Activated T-helper 9 cell treated with anti-CD3 and anti-CD28 coated beads, Interleukin-2, amount 50 U/mL, for 16 hours (primary cell): Measurements from ENCODE around the gene CZIB.
"Not testable (repeated sequence)": the region's sequence is repeated elsewhere in the genome, so short reads cannot be mapped to it uniquely, and the experiment has no call there.

Source experiments
- DNase-seq: peaks from one replicate; pipeline ENCODE4 v3.0.0-alpha.2; 2020; ENCODE audit warnings: low read depth

CZIB gene

DNA sequence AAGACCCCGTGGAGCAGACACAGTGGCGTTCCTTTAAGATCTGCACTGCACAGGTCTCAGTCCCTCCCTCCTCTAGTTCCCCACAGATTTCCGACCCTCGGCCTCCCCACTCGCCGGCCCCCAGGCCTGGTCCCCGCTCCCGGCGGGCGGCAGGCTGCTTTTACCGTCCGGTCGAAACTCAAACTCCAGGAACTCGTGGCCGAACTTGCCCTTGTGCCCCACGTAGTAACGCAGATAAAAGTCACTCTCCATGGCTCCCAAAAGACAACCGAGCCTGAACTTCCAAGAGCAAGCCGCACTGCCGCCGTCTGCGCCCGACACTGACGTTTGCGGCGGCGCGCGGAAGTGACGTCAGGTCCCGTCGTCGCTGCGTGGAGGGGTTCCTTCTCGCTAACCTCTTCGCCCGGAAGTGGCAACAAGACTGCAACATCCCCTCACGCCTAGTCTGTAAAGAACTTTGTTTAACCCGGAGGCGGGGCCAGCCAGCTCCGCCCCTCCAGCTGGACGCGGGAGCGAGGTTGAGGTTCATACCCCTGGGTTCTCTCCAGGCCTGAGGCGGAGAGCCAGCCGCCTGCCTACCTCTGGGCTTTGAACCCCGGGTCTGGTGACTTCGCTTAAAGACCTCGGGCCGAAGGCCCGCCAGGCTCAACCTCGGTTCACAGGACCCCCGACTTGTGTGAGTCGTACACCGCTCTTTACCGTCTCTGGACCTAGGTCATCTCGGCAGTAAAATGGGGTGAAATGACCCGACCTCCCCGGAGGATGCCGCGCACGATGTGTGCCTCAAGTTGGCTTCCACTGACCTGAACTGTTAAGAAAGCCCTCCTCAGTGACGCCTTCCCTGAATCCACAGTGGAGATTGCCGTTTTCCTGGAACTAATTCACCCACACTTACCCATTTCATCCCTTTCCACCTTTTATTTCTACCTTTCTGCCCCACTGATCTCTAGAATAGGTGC, 18.0 kb upstream of the CZIB start, which contains the start of gene MAGOH:
Gene MAGOH, minus strand, starts transcription at position 322 of the 959 bp plus-strand sequence. Its CDS starts 70 bp downstream, at position 252.
- DNase-seq: peak; percentile 91

DNA sequence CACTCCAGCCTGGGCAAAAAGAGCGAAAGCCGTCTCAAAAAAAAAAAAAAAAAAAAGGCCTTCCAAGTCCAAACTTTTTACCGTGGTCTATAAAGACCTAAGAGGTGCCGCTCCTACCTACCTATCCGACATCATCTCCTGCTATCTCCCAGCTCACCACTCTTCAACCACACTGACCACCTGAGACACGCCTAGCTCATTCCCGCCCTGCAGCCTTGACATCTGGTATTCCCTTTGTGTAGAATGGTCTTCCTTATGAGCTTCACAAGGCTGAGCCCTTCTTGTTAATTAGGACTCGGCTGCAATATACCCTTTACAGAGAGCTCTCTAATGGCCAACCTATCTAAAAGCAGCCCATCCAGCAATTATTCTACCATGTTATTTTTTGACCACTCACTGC, 17.2 kb upstream of the CZIB start:
- DNase-seq: no peak

DNA sequence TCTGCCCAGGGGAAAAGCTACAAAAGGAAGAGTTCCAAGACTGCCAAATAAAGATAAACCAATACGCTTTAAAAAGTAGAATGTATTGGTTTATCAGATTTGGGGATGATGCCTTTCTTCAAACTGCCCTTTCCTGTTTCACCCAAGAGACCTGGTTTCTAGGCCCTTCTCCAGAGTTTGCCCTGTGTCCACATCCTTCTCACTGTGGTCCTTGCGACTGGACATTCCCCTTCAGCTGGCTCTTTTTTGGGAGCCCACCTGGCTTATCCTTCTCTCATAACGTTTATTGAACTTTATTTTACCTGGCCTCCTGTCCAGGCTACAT, 490 bp upstream of the CZIB start:
- no peak for DNase-seq

DNA sequence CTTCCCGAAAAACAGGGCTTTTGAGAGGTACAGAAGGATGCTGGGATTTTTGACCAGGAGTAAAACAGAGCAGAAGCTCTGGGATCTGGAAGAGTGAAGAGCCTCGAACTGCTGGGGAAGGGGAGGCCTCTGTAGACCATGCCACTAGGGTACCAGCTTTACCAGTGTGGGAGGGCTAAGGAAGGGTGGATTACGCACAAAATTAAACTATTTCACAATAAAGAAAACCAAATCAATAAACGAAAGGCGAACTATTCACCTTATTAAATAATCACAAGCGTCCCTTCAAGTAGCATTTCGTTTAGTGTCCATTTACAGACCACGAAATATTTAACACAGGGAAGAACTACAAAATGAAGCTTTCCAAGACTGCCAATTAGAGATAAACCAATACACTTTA, 723 bp downstream of the CZIB start:
- no peak for DNase-seq

DNA sequence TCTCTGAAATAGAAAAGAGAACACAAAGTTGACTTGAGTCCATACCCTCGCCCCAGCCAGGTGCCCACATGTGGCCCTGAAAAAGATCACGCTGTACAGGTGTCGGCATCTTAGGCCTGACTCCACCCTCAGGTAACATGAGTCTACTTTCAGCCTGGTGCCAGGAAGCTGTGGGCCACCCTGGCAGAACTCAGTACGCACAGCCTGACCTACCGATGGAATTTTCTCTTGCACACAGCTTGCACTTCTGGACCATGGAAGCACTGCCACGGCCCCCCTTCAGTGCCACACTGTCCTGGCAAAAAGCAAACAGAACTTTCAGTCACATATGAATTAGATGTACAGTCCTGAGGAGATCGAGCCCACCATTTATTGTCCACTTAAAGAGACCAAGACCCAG, 2.2 kb downstream of the CZIB start:
- no peak for DNase-seq

DNA sequence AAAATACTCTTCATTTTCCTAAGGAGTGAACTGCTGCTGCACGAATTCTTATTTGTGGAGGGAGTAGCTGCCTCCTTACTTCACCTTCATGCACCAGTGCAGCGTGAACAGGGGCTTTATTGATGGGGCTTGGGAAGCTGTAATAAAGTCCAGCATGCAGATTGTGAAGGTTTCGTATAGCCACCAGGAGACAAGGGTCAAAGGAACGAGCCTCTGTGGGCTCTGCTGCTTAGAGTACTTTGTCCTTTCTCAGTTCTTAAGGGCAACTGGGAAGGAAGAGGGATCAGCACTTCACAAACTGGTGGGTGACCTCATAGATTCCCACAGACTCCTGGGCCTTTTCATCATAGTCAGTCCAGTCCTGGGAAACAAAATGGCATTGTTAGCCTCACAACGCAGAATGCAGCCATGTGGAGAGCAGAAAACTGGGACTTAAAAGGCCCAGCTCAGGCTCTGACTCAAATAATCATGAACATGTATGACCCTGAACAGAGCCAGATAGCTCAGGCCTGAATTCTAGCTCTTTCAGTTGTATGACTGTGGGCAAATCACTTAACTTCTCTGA, 6.0 kb downstream of the CZIB start:
- DNase-seq: no peak

DNA sequence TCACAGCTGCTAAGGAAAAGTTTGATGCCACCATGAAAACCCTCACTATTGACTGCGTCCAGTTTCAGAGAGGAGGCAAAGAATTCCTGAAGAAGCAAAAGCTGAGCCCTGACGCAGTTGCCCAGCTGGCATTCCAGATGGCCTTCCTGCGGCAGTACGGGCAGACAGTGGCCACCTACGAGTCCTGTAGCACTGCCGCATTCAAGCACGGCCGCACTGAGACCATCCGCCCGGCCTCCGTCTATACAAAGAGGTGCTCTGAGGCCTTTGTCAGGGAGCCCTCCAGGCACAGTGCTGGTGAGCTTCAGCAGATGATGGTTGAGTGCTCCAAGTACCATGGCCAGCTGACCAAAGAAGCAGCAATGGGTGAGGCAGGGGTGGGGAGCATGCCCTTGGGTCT, 9.5 kb downstream of the CZIB start:
- no peak for DNase-seq

DNA sequence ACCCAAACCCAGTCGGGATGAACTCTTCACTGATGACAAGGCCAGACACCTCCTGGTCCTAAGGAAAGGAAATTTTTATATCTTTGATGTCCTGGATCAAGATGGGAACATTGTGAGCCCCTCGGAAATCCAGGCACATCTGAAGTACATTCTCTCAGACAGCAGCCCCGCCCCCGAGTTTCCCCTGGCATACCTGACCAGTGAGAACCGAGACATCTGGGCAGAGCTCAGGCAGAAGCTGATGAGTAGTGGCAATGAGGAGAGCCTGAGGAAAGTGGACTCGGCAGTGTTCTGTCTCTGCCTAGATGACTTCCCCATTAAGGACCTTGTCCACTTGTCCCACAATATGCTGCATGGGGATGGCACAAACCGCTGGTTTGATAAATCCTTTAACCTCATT, 10.1 kb downstream of the CZIB start:
- DNase-seq: no peak

DNA sequence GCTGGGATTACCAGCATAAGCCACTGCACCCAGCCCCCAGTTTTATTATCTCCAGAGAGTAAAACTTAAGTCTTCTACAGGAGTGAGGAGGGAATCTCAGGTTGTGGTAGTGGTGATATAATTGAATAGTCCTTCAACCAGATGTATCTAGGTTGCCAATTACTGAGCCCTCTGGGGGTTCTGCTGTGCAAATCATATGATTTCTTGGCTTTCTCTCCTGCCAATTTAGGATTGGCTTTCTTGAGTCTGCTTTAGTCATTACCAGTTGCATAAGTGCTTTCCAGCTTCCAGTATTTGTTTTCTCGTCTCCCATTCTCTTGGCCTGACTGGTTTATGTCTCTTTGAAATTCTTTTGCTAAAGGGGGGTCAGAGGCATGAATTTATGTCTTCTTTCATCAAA, 12.7 kb downstream of the CZIB start:
- DNase-seq: no peak

DNA sequence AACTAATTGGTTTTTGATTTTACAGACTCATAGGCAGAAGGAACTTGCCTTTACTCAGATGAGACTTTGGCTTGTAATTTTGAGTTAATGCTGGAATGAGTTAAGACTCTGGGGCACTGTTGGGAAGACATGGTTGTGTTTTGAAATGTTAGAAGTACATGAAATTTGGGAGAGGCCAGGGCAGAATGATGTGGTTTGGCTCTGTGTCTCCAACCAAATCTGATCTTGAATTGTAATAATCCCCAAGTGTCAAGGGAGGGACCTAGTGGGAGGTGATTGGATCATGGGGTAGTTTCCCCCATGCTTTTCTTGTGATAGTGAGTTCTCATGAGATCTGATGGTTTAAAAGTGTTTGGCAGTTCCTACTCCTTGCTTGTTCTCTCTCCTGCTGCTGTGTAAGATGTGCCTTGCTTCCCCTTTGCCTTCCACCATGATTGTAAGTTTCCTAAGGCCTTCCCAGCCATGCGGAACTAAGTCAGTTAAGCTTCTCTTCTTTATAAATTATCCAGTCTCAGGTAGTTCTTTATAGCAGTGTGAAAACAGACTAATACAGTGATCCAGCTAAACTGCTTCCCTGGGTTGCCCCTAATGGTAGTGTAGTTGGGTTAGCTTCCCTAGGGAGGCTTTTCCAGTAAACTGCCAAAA, 13.6 kb downstream of the CZIB start:
- DNase-seq: no peak

DNA sequence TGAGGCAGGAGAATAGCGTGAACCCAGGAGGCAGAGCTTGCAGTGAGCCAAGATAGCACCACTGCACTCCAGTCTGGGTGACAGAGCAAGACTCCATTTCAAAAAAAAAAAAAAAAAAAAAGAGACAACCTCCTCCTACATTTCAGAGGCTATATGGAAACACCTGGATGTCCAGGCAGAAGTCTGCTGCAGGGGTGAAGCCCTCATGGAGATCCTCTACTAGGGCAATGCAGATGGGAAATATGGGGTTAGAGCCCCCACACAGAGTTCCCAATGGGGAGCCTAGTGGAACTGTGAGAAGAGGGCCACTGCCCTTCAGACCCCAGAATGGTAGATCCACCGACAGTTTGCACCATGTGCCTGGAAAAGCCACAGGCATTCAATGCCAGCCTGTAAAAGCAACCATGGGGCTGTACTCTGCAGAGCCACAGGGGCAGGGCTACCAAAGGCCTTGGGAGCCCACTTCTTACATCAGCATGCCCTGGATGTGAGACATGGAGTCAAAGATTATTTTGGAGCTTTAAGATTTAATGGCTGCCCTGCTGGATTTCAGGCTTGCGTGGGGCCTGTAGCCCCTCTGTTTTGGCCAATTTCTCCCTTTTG, 14.2 kb downstream of the CZIB start:
- DNase-seq: not testable (repeated sequence)

DNA sequence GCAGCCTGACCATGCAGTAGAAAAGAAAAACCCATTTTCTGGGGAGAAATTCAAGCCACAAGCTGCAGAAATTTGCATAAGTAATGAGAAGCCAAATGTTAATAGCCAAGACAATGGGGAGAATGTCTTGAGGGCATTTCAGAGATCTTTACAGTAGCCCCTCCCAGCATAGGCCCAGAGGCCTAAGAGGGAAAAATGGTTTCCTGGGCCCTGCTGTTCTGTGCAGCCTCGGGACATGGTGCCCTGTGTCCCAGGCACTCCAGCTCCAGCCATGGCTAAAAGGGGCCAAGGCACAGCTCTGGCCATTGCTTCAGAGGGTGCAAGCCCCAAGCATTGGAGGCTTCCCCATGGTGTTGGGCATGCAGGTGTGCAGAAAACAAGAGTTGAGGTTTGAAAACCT, 14.9 kb downstream of the CZIB start:
- not testable (repeated sequence) for DNase-seq

DNA sequence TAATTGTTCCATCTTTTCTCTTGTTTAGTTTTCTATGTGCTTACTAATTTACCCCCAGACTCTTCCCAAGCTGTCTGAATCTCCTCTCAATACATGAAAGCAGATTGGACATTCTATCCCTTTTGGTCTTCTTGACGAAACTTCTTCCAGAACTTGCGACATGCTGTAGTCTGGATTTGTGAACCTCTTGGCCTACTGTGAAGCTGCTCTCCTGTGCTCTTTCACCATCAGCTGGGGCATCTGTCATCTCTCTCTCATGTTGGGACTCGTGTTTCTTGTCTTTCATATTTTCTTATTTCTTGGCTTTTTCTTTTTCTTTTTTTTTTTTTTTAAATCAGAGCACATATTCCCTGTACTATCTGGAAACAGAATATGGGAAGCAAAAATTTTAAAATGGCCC, 17.0 kb downstream of the CZIB start:
- no peak for DNase-seq

DNA sequence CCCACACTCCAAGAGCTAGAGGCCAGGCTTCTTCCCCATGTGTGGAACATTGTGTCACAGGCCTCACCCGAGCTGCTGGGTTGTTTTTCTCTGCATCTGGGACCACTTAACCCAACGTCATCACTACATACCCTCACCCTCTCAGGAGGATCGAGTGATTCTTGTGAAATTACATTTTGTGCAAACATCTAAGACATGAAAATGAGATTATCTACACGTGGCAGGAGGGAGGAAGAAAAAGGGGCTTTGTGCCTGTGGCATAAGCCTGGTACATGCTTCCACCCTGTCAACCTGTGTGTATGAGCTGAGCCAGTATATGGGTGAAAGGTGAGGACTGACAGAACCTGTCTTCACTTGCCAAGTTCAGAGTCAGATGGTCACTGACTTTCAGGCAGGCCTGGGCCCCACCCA, 22.2 kb downstream of the CZIB start:
- DNase-seq: no peak

DNA sequence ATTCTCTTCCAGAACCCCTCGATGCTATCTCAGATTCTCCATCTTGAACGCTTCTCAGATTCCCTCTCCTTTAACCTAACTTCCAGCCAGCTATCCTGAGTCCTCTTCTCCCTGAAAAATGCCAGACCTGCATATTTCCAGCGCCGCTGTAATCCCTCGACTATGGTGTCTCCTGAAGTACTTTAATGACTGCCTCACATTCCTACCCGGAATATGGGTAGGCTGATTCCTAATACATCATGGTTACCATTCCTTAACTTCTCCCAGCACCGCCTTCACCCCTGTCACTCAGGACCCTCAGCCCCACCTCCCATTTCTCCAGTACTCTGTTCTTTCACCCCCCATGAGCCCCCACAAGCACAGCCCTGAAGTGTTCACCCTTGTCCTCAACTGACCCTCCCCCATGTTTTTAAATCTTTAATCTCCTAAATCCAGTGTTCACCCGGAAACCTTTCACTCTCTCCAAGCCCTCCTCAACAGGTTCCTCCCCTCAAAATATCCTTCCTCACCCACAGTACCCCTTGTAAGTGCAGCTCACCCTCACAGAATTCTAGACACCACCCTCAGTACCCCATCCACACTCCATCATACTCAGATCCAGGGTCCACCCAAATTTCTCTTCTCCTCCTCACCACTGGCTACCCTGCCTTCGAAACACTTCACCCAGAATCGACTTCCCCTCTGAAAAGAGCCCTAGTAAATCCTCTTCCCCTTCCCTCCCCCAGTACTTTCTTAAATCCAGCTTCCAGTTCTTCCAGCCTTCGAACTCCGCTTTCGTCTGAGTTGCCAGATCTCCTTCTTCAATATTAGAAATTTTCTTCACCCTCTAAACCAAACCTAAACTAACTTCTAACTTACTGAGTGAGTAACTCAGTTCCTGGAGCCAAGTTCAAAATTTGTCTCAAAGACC, 22.9 kb downstream of the CZIB start:
- no peak for DNase-seq

DNA sequence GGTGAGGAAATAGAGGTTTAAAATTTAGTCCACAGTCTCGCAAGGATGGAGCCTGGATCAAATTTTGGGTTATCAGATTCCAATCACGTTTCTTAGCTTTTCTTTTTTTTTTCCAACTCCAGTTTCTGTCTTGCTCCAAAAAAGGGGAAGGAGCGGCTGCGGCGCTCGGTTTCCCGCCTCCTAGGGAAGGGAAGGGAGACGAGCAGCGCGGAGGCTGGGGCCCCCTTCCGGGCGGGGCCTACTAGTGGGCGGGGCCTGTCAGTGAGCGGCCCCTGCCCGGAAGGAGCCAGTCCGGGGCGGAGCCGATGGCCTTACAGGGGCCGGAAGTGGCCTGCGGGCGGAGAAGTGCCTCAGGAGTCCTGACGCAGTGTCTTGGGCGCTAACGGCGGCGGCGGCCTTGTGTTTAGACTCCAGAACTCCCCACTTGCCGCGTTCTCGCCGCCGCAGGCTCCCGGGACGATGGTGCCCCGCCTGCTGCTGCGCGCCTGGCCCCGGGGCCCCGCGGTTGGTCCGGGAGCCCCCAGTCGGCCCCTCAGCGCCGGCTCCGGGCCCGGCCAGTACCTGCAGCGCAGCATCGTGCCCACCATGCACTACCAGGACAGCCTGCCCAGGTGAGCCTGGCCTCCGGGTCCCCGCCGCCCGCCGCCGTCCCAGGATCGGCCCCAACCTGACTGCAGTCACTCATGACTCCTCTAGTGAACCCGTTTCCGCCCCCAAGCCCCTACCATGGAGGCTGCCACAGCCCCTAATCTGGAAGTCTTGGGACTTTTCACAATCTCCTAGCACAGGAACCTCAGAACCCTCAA, 23.7 kb downstream of the CZIB start, which contains the start of gene CPT2:
Gene CPT2, plus strand, starts transcription at position 340 of the 806 bp plus-strand sequence. Its CDS starts 120 bp downstream, at position 460.
- peak; percentile 87 for DNase-seq

DNA sequence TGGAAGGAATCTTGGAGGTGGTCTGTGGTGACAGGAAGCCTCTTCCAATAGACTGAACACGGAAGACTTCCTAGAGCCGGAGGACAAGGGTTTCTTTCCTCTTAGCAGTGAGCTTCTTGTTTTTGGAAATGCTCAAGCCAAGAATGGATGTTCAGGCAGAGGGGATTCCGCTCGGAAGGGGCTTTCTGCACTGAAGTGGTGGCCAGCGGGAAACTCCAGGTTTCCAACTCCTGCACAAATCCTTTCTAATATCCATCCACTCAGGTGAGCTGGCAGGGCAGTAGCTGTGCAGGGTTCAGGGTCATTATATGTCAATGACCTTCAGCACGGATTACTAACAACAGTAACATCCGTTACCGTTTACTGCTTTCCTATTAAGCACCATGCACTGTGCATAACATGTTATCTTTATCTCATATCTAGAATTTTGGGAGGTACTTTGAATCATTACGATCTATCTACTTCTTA, 24.4 kb downstream of the CZIB start:
- DNase-seq: no peak

DNA sequence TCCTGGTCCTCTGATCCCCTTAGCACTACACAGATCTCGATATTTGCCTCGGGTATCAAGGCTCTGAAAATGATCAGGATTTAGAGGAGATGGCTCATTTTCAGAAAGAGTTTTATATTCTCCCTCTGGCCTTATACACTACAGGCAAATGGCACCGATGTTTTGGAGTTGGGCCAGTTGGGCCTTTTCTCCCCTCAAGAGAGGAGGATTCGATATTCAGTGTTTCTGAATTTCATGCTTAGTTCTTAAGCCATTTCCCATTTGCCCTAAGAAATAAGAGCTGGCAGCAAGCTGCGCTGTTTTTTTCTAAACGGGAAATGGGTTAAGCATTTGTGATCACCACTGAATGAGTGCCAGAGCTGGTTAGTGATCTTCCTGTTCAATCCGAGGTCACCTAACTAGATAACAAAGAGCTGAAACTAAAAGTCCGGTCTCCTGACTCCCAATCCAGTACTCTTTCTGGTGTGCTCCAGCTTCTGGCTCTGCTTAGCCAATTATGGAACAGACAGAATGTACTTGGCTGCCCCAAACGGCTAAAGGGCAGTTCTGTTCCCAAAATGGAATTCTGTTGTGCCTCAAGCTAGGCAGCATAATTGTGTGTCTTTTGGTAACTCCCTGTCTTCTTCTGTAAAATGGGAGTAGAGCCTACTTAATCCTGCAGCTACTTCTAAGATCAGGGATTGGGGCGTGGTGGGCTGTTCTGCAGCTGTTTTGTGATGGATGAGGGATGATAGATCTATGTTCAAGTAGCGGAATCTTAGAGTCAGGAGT, 25.0 kb downstream of the CZIB start:
- DNase-seq: no peak

DNA sequence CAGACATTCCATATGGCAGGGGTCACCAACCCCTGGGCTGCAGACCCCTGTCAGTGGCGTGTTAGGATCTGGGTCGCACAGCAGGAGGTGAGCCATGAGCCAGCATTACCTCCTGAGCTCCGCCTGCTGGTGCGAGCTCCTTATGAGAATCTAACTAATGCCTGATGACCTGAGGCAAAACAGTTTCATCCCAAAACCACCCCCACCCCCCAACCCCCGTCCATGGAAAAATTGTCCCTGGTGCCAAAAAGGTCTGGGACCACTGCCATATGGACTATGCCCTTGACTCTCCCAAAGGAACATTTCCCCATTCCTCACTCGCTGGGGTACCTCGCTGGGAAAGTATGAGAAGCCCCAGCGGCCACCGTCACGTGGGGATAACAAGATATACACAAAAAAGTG, 30.2 kb downstream of the CZIB start:
- no peak for DNase-seq

DNA sequence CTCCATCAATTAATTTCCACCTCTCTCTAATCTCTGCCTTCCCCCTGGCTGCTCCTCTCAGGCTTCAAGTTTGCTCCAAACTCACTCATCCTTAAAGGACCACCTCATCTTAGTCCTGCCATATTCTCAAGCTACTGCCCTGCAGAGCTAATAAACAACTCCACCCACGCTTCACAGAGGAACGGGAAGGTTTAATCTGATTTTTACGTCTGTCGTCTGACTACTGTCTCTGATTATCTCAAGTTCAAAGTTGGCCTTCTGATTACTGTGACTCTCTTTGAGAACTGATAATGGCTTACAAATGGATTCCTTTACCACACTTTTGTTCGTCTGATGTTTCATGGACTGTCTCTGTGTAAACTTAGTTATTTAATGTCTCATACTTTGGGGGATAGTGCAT, 31.4 kb downstream of the CZIB start:
- DNase-seq: no peak
